ENCODE measurements around the gene TMEM132C.

- TF ChIP-seq, protein P1, sequence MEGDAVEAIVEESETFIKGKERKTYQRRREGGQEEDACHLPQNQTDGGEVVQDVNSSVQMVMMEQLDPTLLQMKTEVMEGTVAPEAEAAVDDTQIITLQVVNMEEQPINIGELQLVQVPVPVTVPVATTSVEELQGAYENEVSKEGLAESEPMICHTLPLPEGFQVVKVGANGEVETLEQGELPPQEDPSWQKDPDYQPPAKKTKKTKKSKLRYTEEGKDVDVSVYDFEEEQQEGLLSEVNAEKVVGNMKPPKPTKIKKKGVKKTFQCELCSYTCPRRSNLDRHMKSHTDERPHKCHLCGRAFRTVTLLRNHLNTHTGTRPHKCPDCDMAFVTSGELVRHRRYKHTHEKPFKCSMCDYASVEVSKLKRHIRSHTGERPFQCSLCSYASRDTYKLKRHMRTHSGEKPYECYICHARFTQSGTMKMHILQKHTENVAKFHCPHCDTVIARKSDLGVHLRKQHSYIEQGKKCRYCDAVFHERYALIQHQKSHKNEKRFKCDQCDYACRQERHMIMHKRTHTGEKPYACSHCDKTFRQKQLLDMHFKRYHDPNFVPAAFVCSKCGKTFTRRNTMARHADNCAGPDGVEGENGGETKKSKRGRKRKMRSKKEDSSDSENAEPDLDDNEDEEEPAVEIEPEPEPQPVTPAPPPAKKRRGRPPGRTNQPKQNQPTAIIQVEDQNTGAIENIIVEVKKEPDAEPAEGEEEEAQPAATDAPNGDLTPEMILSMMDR (IDR thresholded peaks at IDR 0.05; ENCODE audit: insufficient read depth, low read length) = no peak
- TF ChIP-seq, protein P2, sequence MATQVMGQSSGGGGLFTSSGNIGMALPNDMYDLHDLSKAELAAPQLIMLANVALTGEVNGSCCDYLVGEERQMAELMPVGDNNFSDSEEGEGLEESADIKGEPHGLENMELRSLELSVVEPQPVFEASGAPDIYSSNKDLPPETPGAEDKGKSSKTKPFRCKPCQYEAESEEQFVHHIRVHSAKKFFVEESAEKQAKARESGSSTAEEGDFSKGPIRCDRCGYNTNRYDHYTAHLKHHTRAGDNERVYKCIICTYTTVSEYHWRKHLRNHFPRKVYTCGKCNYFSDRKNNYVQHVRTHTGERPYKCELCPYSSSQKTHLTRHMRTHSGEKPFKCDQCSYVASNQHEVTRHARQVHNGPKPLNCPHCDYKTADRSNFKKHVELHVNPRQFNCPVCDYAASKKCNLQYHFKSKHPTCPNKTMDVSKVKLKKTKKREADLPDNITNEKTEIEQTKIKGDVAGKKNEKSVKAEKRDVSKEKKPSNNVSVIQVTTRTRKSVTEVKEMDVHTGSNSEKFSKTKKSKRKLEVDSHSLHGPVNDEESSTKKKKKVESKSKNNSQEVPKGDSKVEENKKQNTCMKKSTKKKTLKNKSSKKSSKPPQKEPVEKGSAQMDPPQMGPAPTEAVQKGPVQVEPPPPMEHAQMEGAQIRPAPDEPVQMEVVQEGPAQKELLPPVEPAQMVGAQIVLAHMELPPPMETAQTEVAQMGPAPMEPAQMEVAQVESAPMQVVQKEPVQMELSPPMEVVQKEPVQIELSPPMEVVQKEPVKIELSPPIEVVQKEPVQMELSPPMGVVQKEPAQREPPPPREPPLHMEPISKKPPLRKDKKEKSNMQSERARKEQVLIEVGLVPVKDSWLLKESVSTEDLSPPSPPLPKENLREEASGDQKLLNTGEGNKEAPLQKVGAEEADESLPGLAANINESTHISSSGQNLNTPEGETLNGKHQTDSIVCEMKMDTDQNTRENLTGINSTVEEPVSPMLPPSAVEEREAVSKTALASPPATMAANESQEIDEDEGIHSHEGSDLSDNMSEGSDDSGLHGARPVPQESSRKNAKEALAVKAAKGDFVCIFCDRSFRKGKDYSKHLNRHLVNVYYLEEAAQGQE (IDR thresholded peaks at IDR 0.05; ENCODE audit: insufficient replicate concordance, low read depth) = no peak
These were observed 395.1 kb downstream of the TMEM132C start for GRCh38 chr12:128662101-128662500.

All from HL-60 (cell line).